Stimulated activated CD4-positive, alpha-beta T cell treated with anti-CD3 and anti-CD28 coated beads, Interleukin-1b, Interleukin-23, amount 100 ng/mL, for 24 hours (primary cell): Measurements from ENCODE around the gene OLFM2.
"Not testable (repeated sequence)": the region's sequence is repeated elsewhere in the genome, so short reads cannot be mapped to it uniquely, and the experiment has no call there.

Experiments used
- DNase-seq, 4 experiments: peaks; one replicate each; pipeline ENCODE4 v3.0.0-alpha.2; 2020; ENCODE audit warnings: low read depth in 4 of 4, low spot score in 1 of 4

The OLFM2 gene

DNA sequence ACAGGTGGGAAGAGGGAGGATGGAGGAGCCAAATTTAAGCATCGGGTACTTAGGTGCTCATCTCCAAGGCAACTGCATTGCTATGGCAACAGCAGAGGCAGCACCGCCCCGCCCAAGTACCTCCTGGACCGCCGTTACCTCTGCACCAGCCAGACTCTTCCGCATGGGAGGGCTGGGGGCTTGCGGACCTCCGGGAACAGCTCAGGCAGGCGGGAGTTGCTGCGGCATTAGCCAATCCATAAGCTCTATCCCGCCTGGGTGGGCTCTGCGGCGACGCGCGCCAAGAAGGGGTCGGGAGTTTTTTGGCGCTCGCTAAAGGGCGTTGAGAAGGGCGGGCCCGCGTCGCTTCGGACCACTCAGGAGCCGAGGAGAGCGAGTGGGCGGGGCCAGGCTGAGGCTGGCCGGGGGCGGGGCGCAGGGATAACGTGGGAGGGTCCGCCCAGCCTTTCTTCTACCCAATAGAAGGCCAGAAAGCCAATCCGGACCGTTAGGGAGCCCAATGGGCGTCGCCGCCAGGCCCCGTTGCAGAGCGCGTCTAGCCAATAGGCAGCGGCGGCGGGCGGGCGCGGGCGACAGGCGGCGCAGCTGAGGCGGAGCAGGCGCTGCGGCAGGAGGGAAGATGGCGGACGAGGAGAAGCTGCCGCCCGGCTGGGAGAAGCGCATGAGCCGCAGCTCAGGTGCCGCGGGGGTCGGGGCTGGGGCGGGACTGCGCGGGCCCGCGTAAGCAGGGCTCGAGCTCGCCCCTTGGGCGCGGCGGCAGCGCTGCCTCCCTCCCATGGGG, 101.4 kb downstream of the OLFM2 start, which contains the start of gene PIN1:
Gene PIN1, plus strand, starts transcription at position 593 of the 781 bp plus-strand sequence. Its CDS starts 27 bp downstream, at position 620.
- DNase-seq, result peak; percentile 95 to 99 (median 98)

DNA sequence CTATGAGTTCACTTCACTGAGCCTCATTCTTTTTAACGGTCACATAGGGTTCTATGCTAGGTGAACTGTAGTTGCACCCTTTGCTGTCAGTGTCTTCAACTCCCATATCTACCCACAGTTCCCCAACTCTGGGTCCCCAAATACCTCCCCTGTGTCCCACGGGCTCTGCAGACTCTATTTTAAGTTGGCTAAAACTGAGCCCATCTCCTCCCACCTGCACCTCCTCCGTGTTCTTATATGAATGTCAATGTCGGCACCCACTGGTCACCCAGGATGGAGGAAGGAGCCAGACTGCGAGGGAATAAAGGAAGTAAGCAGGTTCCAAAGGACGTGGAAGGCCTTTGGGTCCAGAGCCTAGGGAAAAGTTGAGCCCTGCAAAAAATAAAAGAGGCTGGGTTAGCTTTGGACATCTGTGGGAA, 102.0 kb downstream of the OLFM2 start:
- no peak for DNase-seq

DNA sequence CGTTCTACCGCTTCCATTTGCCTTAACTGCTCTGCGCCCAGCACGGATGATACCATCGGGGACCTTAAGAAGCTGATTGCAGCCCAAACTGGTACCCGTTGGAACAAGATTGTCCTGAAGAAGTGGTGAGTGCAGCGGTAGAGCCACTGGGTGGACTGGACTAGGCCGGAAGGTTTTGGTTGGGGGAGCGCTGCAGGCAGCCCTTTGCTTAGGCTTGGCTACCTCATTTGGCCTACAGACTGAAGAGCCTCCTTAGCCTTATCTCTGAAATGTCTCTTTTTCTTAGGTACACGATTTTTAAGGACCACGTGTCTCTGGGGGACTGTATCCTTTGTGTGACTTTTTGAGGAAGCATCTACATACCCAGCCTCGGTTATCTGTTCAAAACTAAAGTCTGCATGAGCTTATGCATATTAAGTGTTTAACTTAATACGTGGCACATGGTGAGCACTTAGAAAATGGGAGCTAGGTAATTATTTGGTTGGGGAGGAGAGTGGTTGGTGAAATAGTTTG, 107.7 kb downstream of the OLFM2 start:
- DNase-seq, result no peak

DNA sequence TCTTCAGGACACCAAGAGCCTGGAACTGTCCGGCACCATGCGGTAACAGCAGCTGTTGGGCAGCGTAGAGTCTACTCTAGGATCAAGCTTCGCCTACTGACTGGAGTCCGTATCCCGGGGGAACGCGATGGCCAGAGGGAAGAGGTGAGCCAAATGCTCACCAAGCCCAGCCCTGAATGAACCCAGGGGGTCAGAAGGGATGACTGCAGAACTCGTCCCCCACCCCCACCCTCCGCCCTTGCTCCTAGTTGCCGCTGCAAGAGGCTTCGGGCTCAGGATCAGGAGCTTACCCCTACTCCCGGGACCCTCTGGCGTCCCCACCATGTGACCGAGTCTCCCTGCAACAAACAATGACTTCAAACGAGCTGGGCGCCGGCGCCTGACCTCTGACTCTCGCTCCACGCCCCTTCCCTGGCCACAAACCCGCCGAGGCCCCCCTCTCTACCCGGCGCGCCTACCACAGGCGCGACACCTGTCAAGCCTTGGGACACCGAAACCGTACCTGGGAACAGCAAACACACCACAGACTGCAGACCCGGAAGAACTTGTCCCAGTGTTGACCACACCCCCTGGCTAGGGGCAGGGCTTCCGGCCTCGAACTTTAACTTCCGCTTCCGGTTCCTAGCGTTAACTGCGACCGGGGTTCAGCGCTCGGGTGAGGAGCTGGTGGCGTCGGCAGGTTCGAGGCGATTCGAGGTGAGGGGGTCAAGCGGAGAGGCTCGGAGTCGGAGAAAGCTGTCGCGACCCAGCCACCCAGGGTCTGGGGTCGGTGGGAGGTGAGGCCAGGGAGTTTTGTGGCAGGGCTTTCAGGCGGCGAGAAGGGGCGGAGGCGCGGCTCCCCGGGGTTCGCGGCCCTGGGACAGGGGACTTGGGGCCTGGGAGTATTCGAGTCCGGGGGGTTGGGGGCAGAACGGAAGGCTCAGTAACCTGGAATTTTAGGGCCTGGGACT, 108.8 kb downstream of the OLFM2 start, which contains the start of gene UBL5:
Gene UBL5, plus strand, starts transcription at position 630 of the 950 bp plus-strand sequence. CDS start 420 bp downstream, outside the sequence.
- DNase-seq, result peak; percentile 78 to 87 (median 80)

DNA sequence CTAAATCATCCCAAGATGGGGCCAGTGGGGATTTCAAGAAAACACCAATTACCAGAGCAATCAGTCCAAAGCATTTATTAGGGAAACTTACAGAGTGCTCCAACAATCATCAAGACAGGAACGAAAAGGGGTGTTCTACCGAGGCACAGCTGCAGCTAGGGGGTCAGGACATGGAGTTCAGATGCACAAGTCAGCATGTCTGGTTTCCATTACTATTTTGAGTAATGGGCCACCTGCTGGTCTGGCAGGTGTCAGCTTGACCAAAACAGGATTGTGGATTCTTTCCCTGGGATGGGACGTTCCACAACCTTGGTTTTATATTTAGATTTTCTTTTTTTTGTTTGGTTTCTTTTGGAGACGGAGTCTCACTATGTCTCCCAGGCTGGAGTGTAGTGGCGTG, 112.5 kb downstream of the OLFM2 start:
- DNase-seq, result no peak

DNA sequence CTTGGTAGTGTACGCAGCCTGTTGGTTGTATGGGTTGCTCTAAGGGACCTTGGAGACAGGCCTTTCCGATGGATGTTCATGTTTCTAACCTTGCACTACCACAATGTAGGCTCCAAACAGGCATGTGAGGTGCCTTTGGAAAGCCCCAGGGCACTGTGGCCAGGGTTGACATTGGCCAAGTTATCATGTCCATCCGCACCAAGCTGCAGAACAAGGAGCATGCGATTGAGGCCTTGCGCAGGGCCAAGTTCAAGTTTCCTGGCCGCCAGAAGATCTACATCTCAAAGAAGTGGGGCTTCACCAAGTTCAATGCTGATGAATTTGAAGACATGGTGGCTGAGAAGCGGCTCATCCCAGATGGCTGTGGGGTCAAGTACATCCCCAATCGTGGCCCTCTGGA, 116.3 kb downstream of the OLFM2 start:
- not testable (repeated sequence) for DNase-seq

DNA sequence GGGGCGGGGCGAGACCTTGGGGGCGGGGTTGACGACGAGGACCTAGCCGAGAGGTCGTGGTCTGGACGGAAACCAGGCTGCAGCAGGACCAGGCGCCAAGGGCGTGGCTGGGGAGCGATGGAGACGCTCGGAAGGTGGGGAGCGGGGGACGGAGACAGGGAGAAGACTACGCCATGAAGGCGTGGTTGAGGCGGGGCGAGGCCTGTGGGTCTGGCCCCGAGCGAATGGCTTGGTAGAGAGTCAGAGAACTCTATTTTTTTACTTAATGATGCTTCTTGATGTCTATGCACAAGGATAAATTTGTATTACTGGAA, 116.8 kb downstream of the OLFM2 start:
- DNase-seq, result no peak

DNA sequence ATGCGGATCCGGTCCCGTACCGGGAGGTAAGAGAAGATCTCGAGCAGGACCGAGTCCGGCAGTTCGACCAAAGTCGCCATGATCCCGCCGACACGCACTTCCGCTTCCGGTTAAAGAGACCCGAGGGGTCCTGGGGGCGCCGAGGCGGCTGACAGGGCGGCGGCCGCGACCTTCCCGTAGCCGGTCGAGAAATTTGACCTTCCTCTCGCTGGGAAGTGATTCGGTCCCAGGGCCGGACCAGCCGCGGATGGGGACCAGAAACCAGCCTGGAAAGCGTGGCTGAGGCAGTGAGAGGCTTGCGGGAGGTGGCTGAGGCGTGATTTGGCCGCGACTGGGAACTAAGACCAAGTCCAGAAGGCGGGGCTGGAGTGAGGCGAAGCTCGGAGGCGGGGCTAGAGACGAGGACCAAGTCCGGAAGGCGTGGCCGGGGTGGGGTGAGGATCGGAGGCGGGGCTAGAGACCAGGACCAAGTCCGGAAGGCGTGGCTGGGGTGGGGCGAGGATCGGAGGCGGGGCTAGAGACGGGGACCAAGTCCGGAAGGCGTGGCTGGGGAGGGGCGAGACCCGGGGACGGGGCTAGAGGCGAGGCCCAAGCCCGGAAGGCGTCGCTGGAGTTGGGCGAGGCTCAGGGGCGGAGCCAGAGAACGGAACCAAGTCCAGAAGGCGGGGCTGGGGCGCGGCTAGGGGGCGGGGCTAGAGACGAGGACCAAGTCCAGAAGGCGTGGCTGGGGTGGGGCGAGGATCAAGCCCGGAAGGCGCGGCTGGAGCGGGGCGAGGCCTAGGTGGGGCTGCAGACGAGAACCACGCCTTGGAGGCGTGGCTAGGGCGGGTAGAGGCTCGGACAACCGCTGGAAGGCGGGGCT, 117.3 kb downstream of the OLFM2 start, which contains the start of gene FBXL12:
Gene FBXL12, minus strand, starts transcription at position 346 of the 862 bp plus-strand sequence. Its CDS starts 266 bp downstream, at position 80.
- DNase-seq, result peak; percentile 100

DNA sequence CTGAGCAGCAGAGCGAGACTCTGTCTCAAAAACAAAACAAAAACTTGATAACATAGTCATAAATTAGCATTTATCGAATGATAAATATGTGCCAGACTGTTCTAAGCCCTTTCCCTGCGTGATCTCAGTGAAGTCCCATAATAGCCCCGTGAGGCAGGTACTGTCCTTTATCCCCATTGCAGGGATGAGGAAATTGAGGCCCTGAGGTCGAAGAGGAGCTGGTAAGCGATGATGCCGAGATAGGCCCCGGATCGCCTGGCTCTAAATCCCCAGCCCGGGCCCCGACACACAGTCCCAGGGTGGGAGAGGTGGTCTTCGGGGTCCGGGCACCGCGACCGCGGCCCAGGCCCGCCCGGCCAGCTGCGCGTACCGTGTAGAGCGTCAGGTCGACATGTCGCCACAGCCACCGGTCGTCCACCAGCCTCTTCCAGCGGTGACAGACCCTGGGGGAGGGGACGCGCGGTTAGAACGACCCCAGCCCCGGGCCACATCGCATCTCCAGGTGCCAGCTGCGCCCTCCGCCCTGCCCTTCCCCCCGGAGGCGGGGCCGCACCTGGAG, 118.1 kb downstream of the OLFM2 start:
- DNase-seq, result no peak

DNA sequence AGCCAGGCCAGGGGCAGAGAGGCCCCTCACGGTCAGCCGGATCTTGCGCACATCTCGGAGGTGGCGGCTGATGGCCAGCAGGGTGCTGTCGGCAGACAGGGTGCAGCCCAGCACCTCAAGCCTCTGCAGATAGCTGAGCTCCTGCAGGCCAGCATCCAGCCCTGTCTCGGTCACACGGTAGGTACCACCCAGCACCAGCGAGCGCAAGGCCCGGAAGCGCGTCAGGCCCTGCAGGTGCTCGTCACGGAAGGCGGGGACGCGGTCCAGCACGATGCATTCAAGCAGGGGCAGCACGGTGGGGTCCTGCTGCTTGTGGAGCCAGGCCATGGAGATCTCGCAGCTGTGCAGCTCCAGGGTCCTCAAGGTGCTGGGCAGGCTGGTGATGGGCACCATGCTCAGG, 125.2 kb downstream of the OLFM2 start:
- DNase-seq, result no peak

DNA sequence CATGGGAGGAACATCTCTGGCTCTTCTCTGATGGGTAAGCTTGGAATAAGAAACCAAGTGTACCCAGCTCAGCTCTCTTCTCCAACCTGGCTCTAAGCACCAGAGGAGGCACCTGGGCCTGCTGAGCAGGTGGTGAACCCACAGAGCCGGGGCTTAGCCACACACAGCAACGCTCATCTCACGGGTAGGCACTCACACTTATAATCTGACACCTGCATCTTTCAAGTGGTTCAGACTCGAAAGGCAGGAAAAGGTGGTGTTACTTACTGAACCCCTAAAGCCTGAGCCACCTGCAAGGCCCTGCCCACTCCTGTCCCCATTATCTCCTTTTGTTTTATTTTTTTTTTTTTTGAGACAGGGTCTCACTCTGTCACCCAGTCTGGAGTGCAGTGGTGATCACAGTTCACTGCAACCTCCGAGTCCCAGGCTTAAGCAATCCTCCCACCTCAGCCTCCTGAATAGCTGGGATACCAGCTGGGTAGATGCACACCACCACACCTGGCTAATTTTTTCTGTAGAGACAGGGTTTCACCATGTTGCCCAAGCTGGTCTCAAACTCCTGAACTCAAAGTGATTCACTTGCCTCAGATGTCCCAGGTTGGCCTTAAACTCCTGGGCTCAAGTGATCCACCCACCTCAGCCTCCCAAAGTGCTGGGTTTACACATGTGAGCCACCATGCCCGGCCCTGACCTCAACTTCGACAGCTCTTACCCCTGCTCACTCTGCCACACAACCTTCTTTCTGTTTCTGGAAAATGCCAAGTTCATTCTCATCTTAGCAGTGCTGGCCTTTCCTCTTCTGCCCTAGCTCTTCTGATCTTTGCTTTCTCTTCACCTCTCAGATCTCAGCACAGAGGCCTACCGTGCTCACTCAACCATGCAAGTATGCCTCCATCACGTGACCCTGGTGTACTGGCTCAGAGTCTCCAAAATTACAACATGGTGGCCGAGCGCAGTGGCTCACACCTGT, 127.2 kb downstream of the OLFM2 start:
- no peak for DNase-seq

DNA sequence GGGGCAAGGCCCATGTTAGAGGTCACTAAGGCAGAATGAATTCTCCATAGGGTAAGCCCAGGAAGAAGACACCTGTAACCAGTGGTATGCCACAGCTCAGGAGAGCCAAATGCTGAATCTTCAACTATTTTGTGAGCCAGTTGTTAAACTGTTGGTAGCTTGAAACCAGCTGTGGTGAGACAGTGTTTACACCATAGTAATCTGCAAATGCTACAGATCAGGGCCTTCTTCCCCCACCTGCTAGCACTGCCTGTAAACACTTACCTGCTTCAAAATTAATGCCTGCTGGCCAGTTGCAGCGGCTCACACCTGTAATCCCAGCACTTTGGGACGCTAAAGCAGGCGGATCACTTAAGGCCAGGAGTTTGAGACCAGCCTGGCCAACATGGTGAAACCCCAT, 129.5 kb downstream of the OLFM2 start:
- DNase-seq, result no peak
